DND-41 (cell line): ENCODE data around the gene NKAP.

ENCODE experiments used
- CTCF ChIP-seq: IDR thresholded peaks from 2 replicates; pipeline ENCODE4 v1.5.1; 2012; ENCODE audit warnings: borderline replicate concordance, low read length, moderate library complexity, mild to moderate bottlenecking; ENCODE audit not compliant: poor library complexity, severe bottlenecking; ENCODE audit errors: extremely low read depth
- EZH2 ChIP-seq: IDR thresholded peaks from 3 replicates; pipeline ENCODE4 v1.6.1; 2012; ENCODE audit warnings: borderline replicate concordance, low read depth, mild to moderate bottlenecking, moderate library complexity, low read length, inconsistent platforms; ENCODE audit not compliant: severe bottlenecking

GRCh38 chrX:119983494-119983893 is 39.9 kb upstream of the NKAP start:
- TF ChIP-seq EZH2 (no peak), CTCF (no peak)
